GM03348 (cell line): ENCODE data around the gene TDRD7.

Source experiments
- DNase-seq: peaks from one replicate; pipeline ENCODE4 v3.0.0; 2012; ENCODE audit warnings: low spot score

TDRD7 gene

GRCh38 chr9:97386733-97387503 is 25.0 kb upstream of the TDRD7 start:
- peak; percentile 89 for DNase-seq

GRCh38 chr9:97387504-97387886 is 24.4 kb upstream of the TDRD7 start:
- DNase-seq: no peak

- DNase-seq: no peak
These were observed 23.8 kb upstream of the TDRD7 start for GRCh38 chr9:97387936-97388684.

- no peak for DNase-seq
These were observed 23.1 kb upstream of the TDRD7 start for GRCh38 chr9:97388721-97389238.

GRCh38 chr9:97389249-97389648 is 22.6 kb upstream of the TDRD7 start:
- no peak for DNase-seq

GRCh38 chr9:97390791-97391406 is 21.0 kb upstream of the TDRD7 start:
- DNase-seq: no peak

- DNase-seq: no peak
These were observed 17.0 kb upstream of the TDRD7 start for GRCh38 chr9:97394881-97395280.

GRCh38 chr9:97395745-97396144 is 16.2 kb upstream of the TDRD7 start:
- DNase-seq: no peak

- no peak for DNase-seq
These were observed 15.6 kb upstream of the TDRD7 start for GRCh38 chr9:97396256-97396655.

GRCh38 chr9:97397220-97397619 is 14.7 kb upstream of the TDRD7 start:
- no peak for DNase-seq

- peak; percentile 87 for DNase-seq
These were observed 12.7 kb upstream of the TDRD7 start for GRCh38 chr9:97398999-97399758.

GRCh38 chr9:97403746-97404316 is 8.1 kb upstream of the TDRD7 start:
- DNase-seq: no peak

- no peak for DNase-seq
These were observed 6.3 kb upstream of the TDRD7 start for GRCh38 chr9:97405551-97405950.

- no peak for DNase-seq
These were observed 5.2 kb upstream of the TDRD7 start for GRCh38 chr9:97406620-97407177.

GRCh38 chr9:97408562-97408961 is 3.3 kb upstream of the TDRD7 start:
- no peak for DNase-seq

GRCh38 chr9:97411440-97411788 is 482 bp upstream of the TDRD7 start:
- no peak for DNase-seq

GRCh38 chr9:97412626-97413385 is 910 bp downstream of the TDRD7 start:
- no peak for DNase-seq

GRCh38 chr9:97413462-97413861 is 1.6 kb downstream of the TDRD7 start:
- DNase-seq: no peak

- DNase-seq: no peak
These were observed 3.2 kb downstream of the TDRD7 start for GRCh38 chr9:97415146-97415545.

GRCh38 chr9:97418880-97419279 is 7.0 kb downstream of the TDRD7 start:
- no peak for DNase-seq
